K562 (cell line): ENCODE results near the gene COQ8B. TPM values are rescaled to one million over a fixed set of nuclear protein-coding genes. Genes with fewer than 3 reads are reported as not detected.

ENCODE experiments used
- ASH1L ChIP-seq: fragments of 450-650 bp; IDR thresholded peaks from 2 replicates; pipeline ENCODE4 v1.6.1; 2018; ENCODE audit warnings: borderline replicate concordance, mild to moderate bottlenecking, low read depth; ENCODE audit not compliant: partially characterized antibody
- ATF1 ChIP-seq, 2 experiments: fragments of 450-650 bp in 1 of 2; IDR thresholded peaks; 2 replicates each; pipeline ENCODE4 v1.6.1; 2016; ENCODE audit warnings: missing compliant biosample characterization in 1 of 2, missing genetic modification characterization in 1 of 2
- ATF2 ChIP-seq: sonication (generic); formaldehyde crosslinking; IDR thresholded peaks from 2 replicates; pipeline ENCODE4 v1.8.1; 2022; ENCODE audit warnings: missing genetic modification reagents
- FOXK1 ChIP-seq: sonication (generic); formaldehyde crosslinking; IDR thresholded peaks from 2 replicates; pipeline ENCODE4 v1.8.0; 2022; ENCODE audit warnings: missing genetic modification reagents, mild to moderate bottlenecking, borderline replicate concordance
- FOXP1 ChIP-seq: sonication (generic); formaldehyde crosslinking; IDR thresholded peaks from 2 replicates; pipeline ENCODE4 v1.8.0; 2022; ENCODE audit warnings: mild to moderate bottlenecking, missing genetic modification reagents
- IRF2 ChIP-seq: sonication (generic); formaldehyde crosslinking; IDR thresholded peaks from 2 replicates; pipeline ENCODE4 v1.8.1; 2022; ENCODE audit warnings: mild to moderate bottlenecking, missing genetic modification reagents
- LEF1 ChIP-seq: fragments of 450-650 bp; IDR thresholded peaks from 2 replicates; pipeline ENCODE4 v1.6.1; 2016; ENCODE audit warnings: mild to moderate bottlenecking
- NCOA6 ChIP-seq: fragments of 450-650 bp; IDR thresholded peaks from 2 replicates; pipeline ENCODE4 v1.6.1; 2017; ENCODE audit warnings: mild to moderate bottlenecking
- POLR2B ChIP-seq: fragments of 450-650 bp; IDR thresholded peaks from 2 replicates; pipeline ENCODE4 v1.6.1; 2018; ENCODE audit warnings: low read depth; ENCODE audit not compliant: partially characterized antibody
- RBM17 ChIP-seq: fragments of 200-400 bp; formaldehyde crosslinking; IDR thresholded peaks from 2 replicates; pipeline ENCODE4 v1.6.1; 2017; ENCODE audit warnings: low read depth, mild to moderate bottlenecking, low read length, borderline replicate concordance
- RBM22 ChIP-seq: fragments of 200-400 bp; formaldehyde crosslinking; IDR thresholded peaks from 2 replicates; pipeline ENCODE4 v1.6.1; 2018; ENCODE audit warnings: low read length, low read depth; ENCODE audit not compliant: poor library complexity, severe bottlenecking
- RHOXF2B ChIP-seq: fragments of 250-450 bp; sonication (Bioruptor Pico); conservative IDR thresholded peaks from 2 replicates; pipeline ENCODE4 v1.5.1; 2021
- SMAD1 ChIP-seq: fragments of 150-350 bp; IDR thresholded peaks from 2 replicates; pipeline ENCODE4 v1.6.1; 2014; ENCODE audit warnings: low read length, low read depth; ENCODE audit not compliant: partially characterized antibody
- TAF1 ChIP-seq: IDR thresholded peaks from 2 replicates; pipeline ENCODE4 v1.6.1; 2011; ENCODE audit warnings: mild to moderate bottlenecking, low read length, moderate library complexity; ENCODE audit not compliant: insufficient read depth, control insufficient read depth, severe bottlenecking; ENCODE audit errors: extremely low read depth
- TBL1XR1 ChIP-seq, 2 experiments: IDR thresholded peaks; 2 replicates each; pipeline ENCODE4 v1.6.1; 2012; ENCODE audit warnings: improper control_type of control experiment in 2 of 2, low read length in 2 of 2, mild to moderate bottlenecking in 1 of 2
- XRCC3 ChIP-seq: fragments of 450-650 bp; IDR thresholded peaks from 2 replicates; pipeline ENCODE4 v1.6.1; 2017; ENCODE audit warnings: mild to moderate bottlenecking, moderate library complexity
- ZBTB26 ChIP-seq: fragments of 450-650 bp; formaldehyde crosslinking; IDR thresholded peaks from 2 replicates; pipeline ENCODE4 v1.4.0; 2022; ENCODE audit warnings: missing genetic modification characterization
- ZNF23 ChIP-seq: fragments of 250-450 bp; sonication (Bioruptor Pico); IDR thresholded peaks from 2 replicates; pipeline ENCODE4 v1.4.0; 2020; ENCODE audit warnings: mild to moderate bottlenecking
- ZNF311 ChIP-seq: fragments of 250-450 bp; sonication (Bioruptor Pico); IDR thresholded peaks from 2 replicates; pipeline ENCODE4 v1.4.0; 2020; ENCODE audit warnings: mild to moderate bottlenecking, moderate library complexity
- ZNF740 ChIP-seq, 3 experiments: fragments of 200-800 bp in 1 of 3; sonication (Bioruptor generic) in 1 of 3; sonication (generic) in 1 of 3; formaldehyde crosslinking in 1 of 3; IDR thresholded peaks; 2 replicates each; pipeline versions ENCODE4 v1.6.1 to v1.8.0; 2016 to 2022; ENCODE audit warnings: mild to moderate bottlenecking in 2 of 3, missing compliant biosample characterization in 2 of 3, missing genetic modification characterization in 2 of 3, missing genetic modification reagents in 1 of 3
- ZNF764 ChIP-seq: fragments of 250-450 bp; sonication (Bioruptor Pico); IDR thresholded peaks from 2 replicates; pipeline ENCODE4 v1.4.0; 2020; ENCODE audit warnings: low read depth, mild to moderate bottlenecking, moderate library complexity
- polyA plus RNA-seq, 8 experiments: library from polyadenylated mRNA; depleted of rRNA in 4 of 8; stranded (reverse) in 5 of 8; unstranded in 3 of 8; fragments of >200 nt; fragmentation: Nextera tagmentation in 2 of 8; fragmentation: Illumina TruSeq in 1 of 8; extraction: Ambion mirVana in 2 of 8; extraction: Trizol in 1 of 8; gene quantifications; 2 replicates each; pipeline versions ENCODE4 v1.2.1 to v1.2.3, GENCODE V29; 2011 to 2014; ENCODE audit warnings: inconsistent platforms in 1 of 8, missing spikeins in 1 of 8
- total RNA-seq, 7 experiments: library from RNA; depleted of rRNA in 6 of 7; stranded (reverse); fragments of >200 nt in 6 of 7; fragmentation: Illumina TruSeq in 2 of 7; extraction: Trizol in 2 of 7; gene quantifications; 2 replicates each; pipeline versions ENCODE4 v1.2.1 to v1.2.3, GENCODE V29; 2011 to 2021; ENCODE audit warnings: low replicate concordance in 1 of 7
- TF ChIP-seq, protein P1 (sequence below): fragments of 450-650 bp; formaldehyde crosslinking; IDR thresholded peaks from 2 replicates; pipeline ENCODE4 v1.4.0; 2020; ENCODE audit warnings: mild to moderate bottlenecking, moderate library complexity

Gene COQ8B
- total and polyA plus RNA-seq, 9 of the 15 experiments (the other 6 are each of a cell fraction or from before 2014, with no cell fraction given): 0.41 to 32.3 (median 12.9) TPM

DNA sequence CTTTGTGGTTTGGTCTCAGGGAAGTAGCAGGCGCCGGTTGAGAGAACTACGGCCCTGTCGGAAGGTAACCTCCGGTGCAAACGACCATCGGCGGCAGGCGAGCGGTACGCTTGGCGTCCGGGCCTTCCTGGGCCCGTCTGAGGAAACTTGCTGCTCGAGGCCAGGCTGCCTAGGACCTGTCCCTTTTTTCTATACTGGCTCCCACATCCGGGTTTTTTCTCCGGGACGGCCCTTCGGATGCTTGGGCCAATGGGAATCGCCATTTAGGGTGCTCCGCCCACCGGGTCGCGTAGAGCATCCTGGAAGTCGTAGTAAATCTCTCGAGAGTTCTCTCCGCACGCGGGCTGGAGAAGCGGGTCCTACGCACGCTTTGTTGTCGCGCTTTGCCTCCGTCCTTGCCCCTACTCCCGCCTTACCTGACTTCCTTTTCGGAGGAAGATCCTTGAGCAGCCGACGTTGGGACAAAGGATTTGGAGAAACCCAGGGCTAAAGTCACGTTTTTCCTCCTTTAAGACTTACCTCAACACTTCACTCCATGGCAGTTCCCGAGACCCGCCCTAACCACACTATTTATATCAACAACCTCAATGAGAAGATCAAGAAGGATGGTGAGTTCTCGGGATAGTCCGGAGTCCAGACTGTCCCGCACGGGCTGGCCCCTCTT is 34.3 kb upstream of the COQ8B start, which contains the start of gene SNRPA (continued):
- no peak for TF ChIP-seq IRF2 (CRISPR knock-in tag)
- no peak for TF ChIP-seq ZNF764 (CRISPR knock-in tag)
- TF ChIP-seq ASH1L: peak; percentile 8
- no peak for TF ChIP-seq ATF1 (CRISPR knock-in tag; IDR thresholded peaks at IDR 0.05)
- TF ChIP-seq ATF1 (tag; IDR thresholded peaks at IDR 0.05): no peak
- TF ChIP-seq NCOA6: no peak
- TF ChIP-seq ZNF311: no peak
- no peak for TF ChIP-seq RBM17
- no peak for TF ChIP-seq RBM22
- no peak for TF ChIP-seq ATF2
- 0 out of 4 replicates have a peak, but pooled peaks of 1 of the 2 experiments have one; percentile 8 for TF ChIP-seq TBL1XR1 (IDR thresholded peaks at IDR 0.05; ENCODE audit: low read length in 2 of 2)
- peak; percentile 80 for TF ChIP-seq POLR2B
- TF ChIP-seq TAF1: peak; percentile 64
- no peak for TF ChIP-seq FOXK1 (CRISPR knock-in tag)
- TF ChIP-seq LEF1: no peak
- TF ChIP-seq, protein P1, sequence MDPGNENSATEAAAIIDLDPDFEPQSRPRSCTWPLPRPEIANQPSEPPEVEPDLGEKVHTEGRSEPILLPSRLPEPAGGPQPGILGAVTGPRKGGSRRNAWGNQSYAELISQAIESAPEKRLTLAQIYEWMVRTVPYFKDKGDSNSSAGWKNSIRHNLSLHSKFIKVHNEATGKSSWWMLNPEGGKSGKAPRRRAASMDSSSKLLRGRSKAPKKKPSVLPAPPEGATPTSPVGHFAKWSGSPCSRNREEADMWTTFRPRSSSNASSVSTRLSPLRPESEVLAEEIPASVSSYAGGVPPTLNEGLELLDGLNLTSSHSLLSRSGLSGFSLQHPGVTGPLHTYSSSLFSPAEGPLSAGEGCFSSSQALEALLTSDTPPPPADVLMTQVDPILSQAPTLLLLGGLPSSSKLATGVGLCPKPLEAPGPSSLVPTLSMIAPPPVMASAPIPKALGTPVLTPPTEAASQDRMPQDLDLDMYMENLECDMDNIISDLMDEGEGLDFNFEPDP: no peak
- no peak for TF ChIP-seq ZBTB26 (CRISPR knock-in tag)
- TF ChIP-seq ZNF23: no peak
- TF ChIP-seq RHOXF2B (CRISPR knock-in tag): no peak
- no peak for TF ChIP-seq SMAD1
- TF ChIP-seq XRCC3: no peak
- peak; percentile 23 for TF ChIP-seq FOXP1 (CRISPR knock-in tag)
- no peak for TF ChIP-seq ZNF740 (CRISPR knock-in tag; IDR thresholded peaks at IDR 0.05)
- no peak for TF ChIP-seq ZNF740 (tag; IDR thresholded peaks at IDR 0.05)
